K562 (cell line): Measurements from ENCODE around the gene CCL13.

Experiments
- BMI1 ChIP-seq: fragments of 150-350 bp; IDR thresholded peaks from 2 replicates; pipeline ENCODE4 v1.6.1; 2014; ENCODE audit warnings: low read length
- BRCA1 ChIP-seq, 2 experiments: fragments of 450-650 bp in 1 of 2; sonication (generic) in 1 of 2; formaldehyde crosslinking in 1 of 2; IDR thresholded peaks; 2 replicates each; pipeline versions ENCODE4 v1.5.0 to v1.6.1; 2017 to 2020; ENCODE audit warnings: mild to moderate bottlenecking in 1 of 2, missing genetic modification reagents in 1 of 2
- KDM2B ChIP-seq: fragments of 250-450 bp; sonication (Bioruptor Pico); IDR thresholded peaks from 2 replicates; pipeline ENCODE4 v1.8.0; 2021; ENCODE audit warnings: mild to moderate bottlenecking, moderate library complexity
- POLR2A ChIP-seq: fragments of 450-650 bp; conservative IDR thresholded peaks from 2 replicates; pipeline ENCODE4 v1.6.1; 2016
- POLR2AphosphoS2 ChIP-seq: IDR thresholded peaks from 2 replicates; pipeline ENCODE4 v1.6.1; 2012; ENCODE audit warnings: low read length, improper control_type of control experiment
- SAP30 ChIP-seq: fragments of 200-600 bp; sonication (generic); IDR thresholded peaks from 2 replicates; pipeline ENCODE4 v1.6.1; 2012; ENCODE audit warnings: borderline replicate concordance, low read depth, mild to moderate bottlenecking, moderate library complexity, low read length, control low read depth, inconsistent platforms; ENCODE audit not compliant: insufficient read depth, poor library complexity, severe bottlenecking
- YY1 ChIP-seq, 3 experiments: IDR thresholded peaks; 2 replicates each; pipeline ENCODE4 v1.6.1; 2011; ENCODE audit warnings: low read length in 2 of 3, mild to moderate bottlenecking in 2 of 3, moderate library complexity in 2 of 3, borderline replicate concordance in 1 of 3, control low read depth in 1 of 3, low read depth in 1 of 3; ENCODE audit not compliant: insufficient read depth in 3 of 3, insufficient replicate concordance in 2 of 3, control insufficient read depth in 1 of 3, insufficient read length in 1 of 3; ENCODE audit errors: extremely low read depth in 1 of 3
- ZNF232 ChIP-seq: sonication (generic); formaldehyde crosslinking; IDR thresholded peaks from 2 replicates; pipeline ENCODE4 v1.8.0; 2022; ENCODE audit warnings: mild to moderate bottlenecking, missing genetic modification reagents
- ZNF324 ChIP-seq: fragments of 250-450 bp; sonication (Bioruptor Pico); IDR thresholded peaks from 2 replicates; pipeline ENCODE4 v1.4.0; 2020; ENCODE audit warnings: mild to moderate bottlenecking
- TF ChIP-seq, protein P1 (sequence below), 3 experiments: IDR thresholded peaks in 2 of 3; conservative IDR thresholded peaks in 1 of 3; 2 replicates each; pipeline ENCODE4 v1.5.1; 2011 to 2012; ENCODE audit warnings: low read length in 3 of 3, mild to moderate bottlenecking in 3 of 3, control low read depth in 2 of 3, improper control_type of control experiment in 1 of 3, inconsistent platforms in 1 of 3, low read depth in 1 of 3, mixed read lengths in 1 of 3, moderate library complexity in 1 of 3; ENCODE audit not compliant: insufficient read depth in 2 of 3

DNA sequence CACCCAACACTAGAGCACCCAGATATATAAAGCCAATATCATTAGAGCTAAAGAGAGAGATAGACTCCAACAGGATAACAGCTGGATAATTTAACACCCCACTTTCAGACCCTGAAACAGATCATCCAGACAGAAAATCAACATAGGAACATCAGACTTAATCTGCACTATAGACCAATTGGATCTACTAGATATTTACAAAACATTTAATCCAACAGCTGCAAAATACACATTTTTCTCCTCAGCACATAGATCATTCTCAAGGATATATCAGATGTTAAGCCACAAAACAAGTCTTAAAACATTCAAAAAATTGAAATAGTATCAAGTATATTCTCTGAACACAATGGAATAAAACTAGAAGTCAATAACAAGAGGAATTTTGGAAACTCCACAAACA is 4.1 kb upstream of the CCL13 start:
- TF ChIP-seq POLR2A (no peak), SAP30 (no peak), KDM2B (CRISPR knock-in tag) (no peak), YY1 (IDR thresholded peaks at IDR 0.05; ENCODE audit: borderline replicate concordance in 1 of 3, control insufficient read depth in 1 of 3, extremely low read depth in 1 of 3, insufficient read depth in 3 of 3, insufficient read length in 1 of 3, insufficient replicate concordance in 2 of 3, low read depth in 1 of 3, low read length in 2 of 3) (no peak), ZNF324 (CRISPR knock-in tag) (no peak), ZNF232 (CRISPR knock-in tag) (no peak), BRCA1 (IDR thresholded peaks at IDR 0.05) (no peak), BRCA1 (CRISPR knock-in tag; IDR thresholded peaks at IDR 0.05) (no peak), BMI1 (no peak), POLR2AphosphoS2 (no peak)
- TF ChIP-seq, protein P1, sequence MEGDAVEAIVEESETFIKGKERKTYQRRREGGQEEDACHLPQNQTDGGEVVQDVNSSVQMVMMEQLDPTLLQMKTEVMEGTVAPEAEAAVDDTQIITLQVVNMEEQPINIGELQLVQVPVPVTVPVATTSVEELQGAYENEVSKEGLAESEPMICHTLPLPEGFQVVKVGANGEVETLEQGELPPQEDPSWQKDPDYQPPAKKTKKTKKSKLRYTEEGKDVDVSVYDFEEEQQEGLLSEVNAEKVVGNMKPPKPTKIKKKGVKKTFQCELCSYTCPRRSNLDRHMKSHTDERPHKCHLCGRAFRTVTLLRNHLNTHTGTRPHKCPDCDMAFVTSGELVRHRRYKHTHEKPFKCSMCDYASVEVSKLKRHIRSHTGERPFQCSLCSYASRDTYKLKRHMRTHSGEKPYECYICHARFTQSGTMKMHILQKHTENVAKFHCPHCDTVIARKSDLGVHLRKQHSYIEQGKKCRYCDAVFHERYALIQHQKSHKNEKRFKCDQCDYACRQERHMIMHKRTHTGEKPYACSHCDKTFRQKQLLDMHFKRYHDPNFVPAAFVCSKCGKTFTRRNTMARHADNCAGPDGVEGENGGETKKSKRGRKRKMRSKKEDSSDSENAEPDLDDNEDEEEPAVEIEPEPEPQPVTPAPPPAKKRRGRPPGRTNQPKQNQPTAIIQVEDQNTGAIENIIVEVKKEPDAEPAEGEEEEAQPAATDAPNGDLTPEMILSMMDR (IDR thresholded peaks at IDR 0.05 in 2 of 3, conservative IDR thresholded peaks at IDR 0.05 in 1 of 3; ENCODE audit: insufficient read depth in 2 of 3, low read depth in 1 of 3, low read length in 3 of 3), result no peak
